Activated naive CD8-positive, alpha-beta T cell treated with anti-CD3 and anti-CD28 coated beads, Interleukin-2, amount 50 U/mL, for 24 hours (primary cell): ENCODE data around the gene RPP40.
"Not testable (repeated sequence)": the region's sequence is repeated elsewhere in the genome, so short reads cannot be mapped to it uniquely, and the experiment has no call there.

Source experiments
- ATAC-seq: fragments of 150-1000 bp; cut with Tn5 transposase; one replicate; pipeline ENCODE4 v1.10.0; 2021
- DNase-seq: peaks from one replicate; pipeline ENCODE4 v3.0.0; 2021
- H3K27ac Mint-ChIP-seq: one replicate; pipeline ENCODE4 v1.8.0; 2021; ENCODE audit warnings: mild to moderate bottlenecking, mixed read lengths
- H3K27me3 Mint-ChIP-seq: one replicate; pipeline ENCODE4 v1.8.0; 2021; ENCODE audit warnings: mixed read lengths
- H3K36me3 Mint-ChIP-seq: one replicate; pipeline ENCODE4 v1.8.0; 2021; ENCODE audit warnings: low read depth, mixed read lengths
- H3K4me1 Mint-ChIP-seq: one replicate; pipeline ENCODE4 v1.8.0; 2021; ENCODE audit warnings: mixed read lengths
- H3K4me3 Mint-ChIP-seq: one replicate; pipeline ENCODE4 v1.8.0; 2021; ENCODE audit warnings: mild to moderate bottlenecking, moderate library complexity, mixed read lengths
- H3K9me3 Mint-ChIP-seq: one replicate; pipeline ENCODE4 v1.8.0; 2021; ENCODE audit warnings: mixed read lengths

The RPP40 gene

GRCh38 chr6:5030596-5031136, 26.8 kb upstream of the RPP40 start:
- Mint-ChIP-seq H3K9me3 (no peaks in the 10 kb centered on the region), H3K27ac (peak overlapping the region; percentile 75), H3K4me3 (no peak overlapping the region), H3K27me3 (peaks cover 3% of the 10 kb centered on the region), H3K4me1 (peaks cover 16% of the 10 kb centered on the region), H3K36me3 (peaks cover 2% of the 10 kb centered on the region)
- ATAC-seq (peak; percentile 98), DNase-seq (peak; percentile 86)

- Mint-ChIP-seq H3K4me1 (peaks cover 20% of the 10 kb centered on the region), H3K27ac (no peak overlapping the region), H3K4me3 (no peak overlapping the region), H3K27me3 (peaks cover 3% of the 10 kb centered on the region), H3K36me3 (peaks cover 2% of the 10 kb centered on the region), H3K9me3 (no peaks in the 10 kb centered on the region)
- no peak for DNase-seq
- ATAC-seq, result no peak
These were observed 25.8 kb upstream of the RPP40 start for GRCh38 chr6:5029609-5030008.

GRCh38 chr6:5028921-5029320, 25.1 kb upstream of the RPP40 start:
- Mint-ChIP-seq H3K4me1 (peaks cover 20% of the 10 kb centered on the region), H3K36me3 (peaks cover 2% of the 10 kb centered on the region), H3K27me3 (peaks cover 3% of the 10 kb centered on the region), H3K4me3 (no peak overlapping the region), H3K9me3 (no peaks in the 10 kb centered on the region), H3K27ac (no peak overlapping the region)
- ATAC-seq (no peak), DNase-seq (no peak)

GRCh38 chr6:5028301-5028700, 24.5 kb upstream of the RPP40 start:
- Mint-ChIP-seq H3K27me3 (peaks cover 3% of the 10 kb centered on the region), H3K4me1 (peaks cover 20% of the 10 kb centered on the region), H3K27ac (no peak overlapping the region), H3K36me3 (peaks cover 2% of the 10 kb centered on the region), H3K4me3 (no peak overlapping the region), H3K9me3 (no peaks in the 10 kb centered on the region)
- DNase-seq (no peak), ATAC-seq (no peak)

GRCh38 chr6:5025911-5026819, 22.3 kb upstream of the RPP40 start:
- H3K4me1 Mint-ChIP-seq, result peaks cover 20% of the 10 kb centered on the region
- ATAC-seq, result no peak

GRCh38 chr6:5023923-5024322, 20.1 kb upstream of the RPP40 start:
- Mint-ChIP-seq H3K36me3 (peaks cover 9% of the 10 kb centered on the region), H3K9me3 (peaks cover 11% of the 10 kb centered on the region), H3K27ac (no peak overlapping the region), H3K27me3 (peaks cover 3% of the 10 kb centered on the region), H3K4me3 (no peak overlapping the region), H3K4me1 (peaks cover 12% of the 10 kb centered on the region)
- ATAC-seq, result no peak
- no peak for DNase-seq

More at GRCh38 chr6:5025911-5026819, 22.3 kb upstream of the RPP40 start:
- H3K27me3 Mint-ChIP-seq, result peaks cover 3% of the 10 kb centered on the region
- H3K36me3 Mint-ChIP-seq, result peaks cover 6% of the 10 kb centered on the region
- no peak for DNase-seq
- H3K9me3 Mint-ChIP-seq, result peaks cover 3% of the 10 kb centered on the region
- peak overlapping the region; percentile 22 for H3K27ac Mint-ChIP-seq
- peak overlapping the region; percentile 79 for H3K4me3 Mint-ChIP-seq

- Mint-ChIP-seq H3K36me3 (peaks cover 12% of the 10 kb centered on the region), H3K4me1 (no peaks in the 10 kb centered on the region), H3K4me3 (no peak overlapping the region), H3K27me3 (no peaks in the 10 kb centered on the region), H3K9me3 (peaks cover 24% of the 10 kb centered on the region), H3K27ac (no peak overlapping the region)
- ATAC-seq, result no peak
- DNase-seq, result no peak
These were observed 16.3 kb upstream of the RPP40 start for GRCh38 chr6:5020142-5020541.

- DNase-seq, result no peak
- Mint-ChIP-seq H3K9me3 (peaks cover 15% of the 10 kb centered on the region), H3K4me3 (no peak overlapping the region), H3K27ac (no peak overlapping the region), H3K36me3 (peaks cover 6% of the 10 kb centered on the region), H3K4me1 (no peaks in the 10 kb centered on the region), H3K27me3 (no peaks in the 10 kb centered on the region)
- no peak for ATAC-seq
These were observed 10.3 kb upstream of the RPP40 start for GRCh38 chr6:5014072-5014561.

- Mint-ChIP-seq H3K9me3 (peaks cover 6% of the 10 kb centered on the region), H3K27ac (no peak overlapping the region), H3K4me1 (no peaks in the 10 kb centered on the region), H3K4me3 (no peak overlapping the region), H3K27me3 (no peaks in the 10 kb centered on the region), H3K36me3 (peaks cover 6% of the 10 kb centered on the region)
- DNase-seq, result no peak
- no peak for ATAC-seq
These were observed 8.7 kb upstream of the RPP40 start for GRCh38 chr6:5012519-5012918.

GRCh38 chr6:5011346-5011745, 7.5 kb upstream of the RPP40 start:
- no peaks in the 10 kb centered on the region for H3K9me3 Mint-ChIP-seq
- no peaks in the 10 kb centered on the region for H3K27me3 Mint-ChIP-seq
- H3K4me1 Mint-ChIP-seq, result no peaks in the 10 kb centered on the region
- DNase-seq (no peak), ATAC-seq (no peak)
- peaks cover 3% of the 10 kb centered on the region for H3K36me3 Mint-ChIP-seq
- no peak overlapping the region for H3K27ac Mint-ChIP-seq
- no peak overlapping the region for H3K4me3 Mint-ChIP-seq

- Mint-ChIP-seq H3K9me3 (no peaks in the 10 kb centered on the region), H3K36me3 (no peaks in the 10 kb centered on the region), H3K4me3 (no peak overlapping the region), H3K27ac (no peak overlapping the region), H3K27me3 (no peaks in the 10 kb centered on the region), H3K4me1 (peaks cover 14% of the 10 kb centered on the region)
- ATAC-seq (no peak), DNase-seq (no peak)
These were observed 3.7 kb upstream of the RPP40 start for GRCh38 chr6:5007531-5007930.

- no peak overlapping the region for H3K4me3 Mint-ChIP-seq
- H3K36me3 Mint-ChIP-seq, result peaks cover 9% of the 10 kb centered on the region
- H3K27ac Mint-ChIP-seq, result no peak overlapping the region
These were observed 2.4 kb upstream of the RPP40 start for GRCh38 chr6:5006222-5006621.

GRCh38 chr6:5005038-5005433, 1.2 kb upstream of the RPP40 start:
- peak overlapping the region; percentile 97 for H3K27ac Mint-ChIP-seq
- H3K9me3 Mint-ChIP-seq, ATAC-seq, DNase-seq, H3K27me3 Mint-ChIP-seq: not testable (repeated sequence)
- peaks cover 23% of the 10 kb centered on the region for H3K4me1 Mint-ChIP-seq
- peaks cover 16% of the 10 kb centered on the region for H3K36me3 Mint-ChIP-seq
- peak overlapping the region; percentile 11 for H3K4me3 Mint-ChIP-seq

More at GRCh38 chr6:5006222-5006621, 2.4 kb upstream of the RPP40 start:
- DNase-seq, result no peak
- Mint-ChIP-seq H3K9me3 (no peaks in the 10 kb centered on the region), H3K27me3 (no peaks in the 10 kb centered on the region), H3K4me1 (peaks cover 19% of the 10 kb centered on the region)
- ATAC-seq, result no peak

- Mint-ChIP-seq H3K36me3 (peaks cover 19% of the 10 kb centered on the region), H3K9me3 (no peaks in the 10 kb centered on the region), H3K27me3 (no peaks in the 10 kb centered on the region), H3K4me1 (peaks cover 23% of the 10 kb centered on the region), H3K27ac (peak overlapping the region; percentile 97), H3K4me3 (peak overlapping the region; percentile 90)
- DNase-seq (no peak), ATAC-seq (no peak)
These were observed 668 bp upstream of the RPP40 start for GRCh38 chr6:5004373-5005037.

GRCh38 chr6:4999586-4999985, 4.3 kb downstream of the RPP40 start:
- ATAC-seq (no peak), DNase-seq (no peak)
- Mint-ChIP-seq H3K9me3 (no peaks in the 10 kb centered on the region), H3K27ac (no peak overlapping the region), H3K36me3 (peaks cover 45% of the 10 kb centered on the region), H3K4me1 (peaks cover 21% of the 10 kb centered on the region), H3K4me3 (no peak overlapping the region), H3K27me3 (no peaks in the 10 kb centered on the region)
